ENCODE results near the gene ZNRF2. TPM values are rescaled to one million over a fixed set of nuclear protein-coding genes. Genes with fewer than 3 reads are reported as not detected.

Gene ZNRF2
- total RNA-seq, 4 donors from 2014 or later = 44.2 to 57.4 (median 48.0) TPM

GRCh38 chr7:30327813-30328212 lies 43.4 kb downstream of the ZNRF2 start:
- TF ChIP-seq, protein P1, sequence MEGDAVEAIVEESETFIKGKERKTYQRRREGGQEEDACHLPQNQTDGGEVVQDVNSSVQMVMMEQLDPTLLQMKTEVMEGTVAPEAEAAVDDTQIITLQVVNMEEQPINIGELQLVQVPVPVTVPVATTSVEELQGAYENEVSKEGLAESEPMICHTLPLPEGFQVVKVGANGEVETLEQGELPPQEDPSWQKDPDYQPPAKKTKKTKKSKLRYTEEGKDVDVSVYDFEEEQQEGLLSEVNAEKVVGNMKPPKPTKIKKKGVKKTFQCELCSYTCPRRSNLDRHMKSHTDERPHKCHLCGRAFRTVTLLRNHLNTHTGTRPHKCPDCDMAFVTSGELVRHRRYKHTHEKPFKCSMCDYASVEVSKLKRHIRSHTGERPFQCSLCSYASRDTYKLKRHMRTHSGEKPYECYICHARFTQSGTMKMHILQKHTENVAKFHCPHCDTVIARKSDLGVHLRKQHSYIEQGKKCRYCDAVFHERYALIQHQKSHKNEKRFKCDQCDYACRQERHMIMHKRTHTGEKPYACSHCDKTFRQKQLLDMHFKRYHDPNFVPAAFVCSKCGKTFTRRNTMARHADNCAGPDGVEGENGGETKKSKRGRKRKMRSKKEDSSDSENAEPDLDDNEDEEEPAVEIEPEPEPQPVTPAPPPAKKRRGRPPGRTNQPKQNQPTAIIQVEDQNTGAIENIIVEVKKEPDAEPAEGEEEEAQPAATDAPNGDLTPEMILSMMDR (IDR thresholded peaks at IDR 0.05) = no peak
- TF ChIP-seq POLR2A (IDR thresholded peaks at IDR 0.05) = no peak
- no peaks in the 10 kb centered on the region for H3K36me3 ChIP-seq
- no peak for DNase-seq
- H3K4me1 ChIP-seq = peaks cover under 1 to 8% of the 10 kb centered on the region in 2 donors
- no peak overlapping the region for H3K4me3 ChIP-seq (replicated peaks in 1 of 3)
- intact Hi-C loops (cut with DNase I) = no loop called here
- 18 to 25% methylated on average over 1 of the region's 1 CpG for WGBS, 2 donors
- H3K9me3 ChIP-seq = no peaks in the 10 kb centered on the region
- no peaks in the 10 kb centered on the region for H3K27me3 ChIP-seq
- no peak overlapping the region for H3K27ac ChIP-seq

DNA sequence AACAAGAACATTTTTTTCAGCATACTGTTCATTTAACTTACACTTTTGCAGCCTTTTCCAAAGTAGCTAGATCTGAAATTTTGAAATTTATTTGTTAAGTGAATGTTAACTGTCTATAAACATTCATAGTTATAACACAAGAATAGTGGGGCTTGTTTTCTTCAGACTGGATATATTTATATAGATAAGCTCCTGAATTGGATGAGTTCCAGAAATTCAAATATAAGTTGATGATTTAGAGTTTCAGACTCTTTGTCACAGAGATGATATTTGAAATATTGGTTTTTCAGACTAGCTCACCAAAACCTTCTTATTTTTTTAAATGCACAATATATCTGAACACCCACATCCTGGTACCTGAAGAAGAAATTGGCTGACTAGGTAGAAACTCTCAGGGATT lies 44.0 kb downstream of the ZNRF2 start:
- Histone ChIP-seq H3K9me3 (no peaks in the 10 kb centered on the region), H3K4me3 (replicated peaks in 1 of 3) (no peak overlapping the region), H3K36me3 (no peaks in the 10 kb centered on the region), H3K27ac (no peak overlapping the region), H3K4me1 (peaks cover 0 to 6% of the 10 kb centered on the region in 2 donors), H3K27me3 (no peaks in the 10 kb centered on the region)
- no peak for DNase-seq
- intact Hi-C loops (cut with DNase I) = no loop called here
- TF ChIP-seq POLR2A (IDR thresholded peaks at IDR 0.05) = no peak
- TF ChIP-seq, protein P1 (IDR thresholded peaks at IDR 0.05) = no peak

- no peak for DNase-seq
- no peaks in the 10 kb centered on the region for H3K36me3 ChIP-seq
- H3K4me1 ChIP-seq = peaks cover 0 to 6% of the 10 kb centered on the region in 2 donors
- TF ChIP-seq POLR2A (IDR thresholded peaks at IDR 0.05) = no peak
- TF ChIP-seq, protein P1 (IDR thresholded peaks at IDR 0.05) = no peak
- 88 to 93% methylated on average over 3 of the region's 3 CpGs for WGBS, 2 donors
- intact Hi-C loops (cut with DNase I) = no loop called here
- H3K27me3 ChIP-seq = no peaks in the 10 kb centered on the region
- no peak overlapping the region for H3K27ac ChIP-seq
- no peak overlapping the region for H3K4me3 ChIP-seq (replicated peaks in 1 of 3)
- no peaks in the 10 kb centered on the region for H3K9me3 ChIP-seq
These were observed 45.3 kb downstream of the ZNRF2 start for GRCh38 chr7:30329716-30330115.

GRCh38 chr7:30330134-30331111 lies 46.0 kb downstream of the ZNRF2 start:
- Histone ChIP-seq H3K36me3 (no peaks in the 10 kb centered on the region), H3K4me1 (peaks cover 0 to 6% of the 10 kb centered on the region in 2 donors), H3K9me3 (no peaks in the 10 kb centered on the region), H3K4me3 (replicated peaks in 1 of 3) (no peak overlapping the region), H3K27ac (no peak overlapping the region), H3K27me3 (no peaks in the 10 kb centered on the region)
- 81 to 93% methylated on average over 3 of the region's 3 CpGs for WGBS, 2 donors
- intact Hi-C loops (cut with DNase I) = no loop called here
- no peak for DNase-seq
- TF ChIP-seq POLR2A (IDR thresholded peaks at IDR 0.05) = no peak
- TF ChIP-seq, protein P1 (IDR thresholded peaks at IDR 0.05) = no peak

GRCh38 chr7:30331338-30331737 lies 46.9 kb downstream of the ZNRF2 start:
- WGBS, 2 donors = 88 to 92% methylated on average over 2 of the region's 2 CpGs
- Histone ChIP-seq H3K27ac (no peak overlapping the region), H3K4me1 (peaks cover 0 to 6% of the 10 kb centered on the region in 2 donors), H3K27me3 (no peaks in the 10 kb centered on the region), H3K36me3 (no peaks in the 10 kb centered on the region), H3K9me3 (no peaks in the 10 kb centered on the region), H3K4me3 (replicated peaks in 1 of 3) (no peak overlapping the region)
- TF ChIP-seq, protein P1 (IDR thresholded peaks at IDR 0.05) = no peak
- no peak for TF ChIP-seq POLR2A (IDR thresholded peaks at IDR 0.05)
- intact Hi-C loops (cut with DNase I) = no loop called here
- DNase-seq = no peak

Data from thyroid gland (tissue), 4 donors.